ENCODE data around the gene PRICKLE2.

DNA sequence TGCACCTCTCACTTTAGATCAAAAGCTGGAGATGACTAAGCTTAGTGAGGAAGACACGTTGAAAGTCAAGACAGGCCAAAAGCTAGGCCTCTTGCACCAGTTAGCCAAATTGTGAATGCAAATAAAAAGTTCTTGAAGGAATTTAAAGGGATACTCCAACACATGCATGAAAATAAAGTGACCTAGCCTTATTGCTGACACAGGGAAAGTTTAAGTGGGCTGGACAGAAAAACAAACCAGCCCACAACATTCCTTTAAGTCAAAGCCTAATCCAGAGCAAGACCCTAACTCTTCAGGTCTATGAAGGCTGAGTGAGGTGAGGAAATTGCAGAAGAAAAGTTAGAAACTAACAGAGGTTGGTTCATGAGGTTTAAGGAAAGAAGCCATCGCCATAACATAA, 101.3 kb downstream of the PRICKLE2 start:
- TF ChIP-seq, protein P1, sequence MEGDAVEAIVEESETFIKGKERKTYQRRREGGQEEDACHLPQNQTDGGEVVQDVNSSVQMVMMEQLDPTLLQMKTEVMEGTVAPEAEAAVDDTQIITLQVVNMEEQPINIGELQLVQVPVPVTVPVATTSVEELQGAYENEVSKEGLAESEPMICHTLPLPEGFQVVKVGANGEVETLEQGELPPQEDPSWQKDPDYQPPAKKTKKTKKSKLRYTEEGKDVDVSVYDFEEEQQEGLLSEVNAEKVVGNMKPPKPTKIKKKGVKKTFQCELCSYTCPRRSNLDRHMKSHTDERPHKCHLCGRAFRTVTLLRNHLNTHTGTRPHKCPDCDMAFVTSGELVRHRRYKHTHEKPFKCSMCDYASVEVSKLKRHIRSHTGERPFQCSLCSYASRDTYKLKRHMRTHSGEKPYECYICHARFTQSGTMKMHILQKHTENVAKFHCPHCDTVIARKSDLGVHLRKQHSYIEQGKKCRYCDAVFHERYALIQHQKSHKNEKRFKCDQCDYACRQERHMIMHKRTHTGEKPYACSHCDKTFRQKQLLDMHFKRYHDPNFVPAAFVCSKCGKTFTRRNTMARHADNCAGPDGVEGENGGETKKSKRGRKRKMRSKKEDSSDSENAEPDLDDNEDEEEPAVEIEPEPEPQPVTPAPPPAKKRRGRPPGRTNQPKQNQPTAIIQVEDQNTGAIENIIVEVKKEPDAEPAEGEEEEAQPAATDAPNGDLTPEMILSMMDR (IDR thresholded peaks at IDR 0.05): no peak
- no peak for TF ChIP-seq POLR2A (IDR thresholded peaks at IDR 0.05)

Data from right lobe of liver (tissue), 4 donors.